ENCODE results near the gene TREM1.

TREM1 gene

GRCh38 chr6:41256383-41256782 lies 30.1 kb downstream of the TREM1 start:
- TF ChIP-seq SNAI2 (CRISPR knock-in tag; IDR thresholded peaks at IDR 0.05), result no peak
- TF ChIP-seq OSR1 (CRISPR knock-in tag; IDR thresholded peaks at IDR 0.05), result no peak
- no peak for TF ChIP-seq PATZ1 (CRISPR knock-in tag; IDR thresholded peaks at IDR 0.05; ENCODE audit: borderline replicate concordance)
- no peak for TF ChIP-seq ZFP30 (CRISPR knock-in tag; IDR thresholded peaks at IDR 0.05)
- no peak for TF ChIP-seq GLIS3 (CRISPR knock-in tag; IDR thresholded peaks at IDR 0.05)
- no peak for TF ChIP-seq ESRRG (CRISPR knock-in tag; IDR thresholded peaks at IDR 0.05)
- no peak for TF ChIP-seq ZNF70 (CRISPR knock-in tag; IDR thresholded peaks at IDR 0.05)
- TF ChIP-seq POU6F1 (CRISPR knock-in tag; IDR thresholded peaks at IDR 0.05; ENCODE audit: borderline replicate concordance, low read depth), result no peak
- TF ChIP-seq ARNTL (CRISPR knock-in tag; IDR thresholded peaks at IDR 0.05; ENCODE audit: borderline replicate concordance, low read depth), result no peak
- no peak for TF ChIP-seq ZNF8 (CRISPR knock-in tag; IDR thresholded peaks at IDR 0.05)
- TF ChIP-seq ZNF565 (CRISPR knock-in tag; conservative IDR thresholded peaks at IDR 0.05; ENCODE audit: low read depth), result no peak
- no peak for TF ChIP-seq CSRNP3 (CRISPR knock-in tag; IDR thresholded peaks at IDR 0.05)
- TF ChIP-seq RARB (CRISPR knock-in tag; IDR thresholded peaks at IDR 0.05), result no peak
- TF ChIP-seq BACH2 (CRISPR knock-in tag; IDR thresholded peaks at IDR 0.05; ENCODE audit: borderline replicate concordance), result no peak
- no peak for TF ChIP-seq TCF4 (CRISPR knock-in tag; IDR thresholded peaks at IDR 0.05; ENCODE audit: borderline replicate concordance)
- TF ChIP-seq PPARA (CRISPR knock-in tag; IDR thresholded peaks at IDR 0.05; ENCODE audit: borderline replicate concordance), result no peak
- TF ChIP-seq TOX (CRISPR knock-in tag; IDR thresholded peaks at IDR 0.05; ENCODE audit: borderline replicate concordance), result no peak
- no peak for TF ChIP-seq ZFP3 (CRISPR knock-in tag; IDR thresholded peaks at IDR 0.05)
- no peak for TF ChIP-seq CSDC2 (CRISPR knock-in tag; IDR thresholded peaks at IDR 0.05)
- no peak for ATAC-seq

GRCh38 chr6:41255638-41256246 lies 30.7 kb downstream of the TREM1 start:
- ATAC-seq, result no peak
- TF ChIP-seq CSDC2 (CRISPR knock-in tag; IDR thresholded peaks at IDR 0.05) (no peak), CREB5 (CRISPR knock-in tag; IDR thresholded peaks at IDR 0.05; ENCODE audit: low read depth) (no peak), GLIS3 (CRISPR knock-in tag; IDR thresholded peaks at IDR 0.05) (no peak), CSRNP3 (CRISPR knock-in tag; IDR thresholded peaks at IDR 0.05) (no peak), PPARA (CRISPR knock-in tag; IDR thresholded peaks at IDR 0.05; ENCODE audit: borderline replicate concordance) (no peak), RARB (CRISPR knock-in tag; IDR thresholded peaks at IDR 0.05) (no peak), PATZ1 (CRISPR knock-in tag; IDR thresholded peaks at IDR 0.05; ENCODE audit: borderline replicate concordance) (no peak), ESRRG (CRISPR knock-in tag; IDR thresholded peaks at IDR 0.05) (no peak), SNAI2 (CRISPR knock-in tag; IDR thresholded peaks at IDR 0.05) (no peak), OSR1 (CRISPR knock-in tag; IDR thresholded peaks at IDR 0.05) (no peak), BACH2 (CRISPR knock-in tag; IDR thresholded peaks at IDR 0.05; ENCODE audit: borderline replicate concordance) (no peak), TSHZ2 (CRISPR knock-in tag; IDR thresholded peaks at IDR 0.05) (no peak), ZNF8 (CRISPR knock-in tag; IDR thresholded peaks at IDR 0.05) (no peak), ZNF565 (CRISPR knock-in tag; conservative IDR thresholded peaks at IDR 0.05; ENCODE audit: low read depth) (no peak), ZNF70 (CRISPR knock-in tag; IDR thresholded peaks at IDR 0.05) (no peak), TOX (CRISPR knock-in tag; IDR thresholded peaks at IDR 0.05; ENCODE audit: borderline replicate concordance) (no peak), ISL1 (CRISPR knock-in tag; IDR thresholded peaks at IDR 0.05) (no peak), ZFP30 (CRISPR knock-in tag; IDR thresholded peaks at IDR 0.05) (no peak)
